Naive thymus-derived CD8-positive, alpha-beta T cell (primary cell): ENCODE results near the gene C1orf159. TPM values are rescaled to one million over a fixed set of nuclear protein-coding genes. Genes with fewer than 3 reads are reported as not detected.

Experiments used
- ATAC-seq, 2 donors: fragments of 150-1000 bp; cut with Tn5 transposase in 1 of 2; sonication (Bioruptor Pico), chemical (Tn5 transposase) in 1 of 2; 1 replicate in 1 of 2; 2 replicates in 1 of 2; pipeline ENCODE4 v1.10.0; 2021; ENCODE audit warnings: mild to moderate bottlenecking in 2 of 2, moderate library complexity in 2 of 2
- POLR2A ChIA-PET: fragments of 350-600 bp; sonication (Branson Sonifier 250); formaldehyde crosslinking; loops from one replicate; lab custom pipeline; 2021; ENCODE audit warnings: antibody characterized with exemption; lab: Charles Lee
- DNase-seq, 10 donors: peaks; one replicate each; pipeline versions ENCODE4 v3.0.0 to v3.0.0-alpha.2; 2020 to 2022
- H3K27ac Mint-ChIP-seq, 10 donors: one replicate each; pipeline ENCODE4 v1.8.0; 2020 to 2022; ENCODE audit warnings: mild to moderate bottlenecking in 10 of 10, mixed read lengths in 10 of 10, moderate library complexity in 4 of 10, inconsistent platforms in 1 of 10
- H3K27me3 Mint-ChIP-seq, 5 donors: one replicate each; pipeline ENCODE4 v1.8.0; 2021 to 2022; ENCODE audit warnings: mixed read lengths in 5 of 5
- H3K36me3 Mint-ChIP-seq, 3 donors: one replicate each; pipeline ENCODE4 v1.8.0; 2020 to 2022; ENCODE audit warnings: mixed read lengths in 3 of 3, mild to moderate bottlenecking in 2 of 3, inconsistent platforms in 1 of 3
- H3K4me1 Mint-ChIP-seq, 4 donors: one replicate each; pipeline ENCODE4 v1.8.0; 2021 to 2022; ENCODE audit warnings: mixed read lengths in 4 of 4
- H3K4me3 Mint-ChIP-seq, 10 donors: one replicate each; pipeline ENCODE4 v1.8.0; 2020 to 2022; ENCODE audit warnings: mild to moderate bottlenecking in 10 of 10, mixed read lengths in 10 of 10, moderate library complexity in 6 of 10, inconsistent platforms in 1 of 10
- H3K9me3 Mint-ChIP-seq, 9 donors: one replicate each; pipeline ENCODE4 v1.8.0; 2020 to 2022; ENCODE audit warnings: mixed read lengths in 9 of 9, mild to moderate bottlenecking in 3 of 9, inconsistent platforms in 1 of 9, moderate library complexity in 1 of 9
- polyA plus RNA-seq, 3 donors: library from polyadenylated mRNA; unstranded; fragments of 300-500 nt; fragmentation: Illumina TruSeq; gene quantifications; one replicate each; pipeline ENCODE4 v1.2.3, GENCODE V29; 2021
- total RNA-seq, 8 experiments: library from RNA in 2 of 8; stranded (reverse) in 2 of 8; gene quantifications; one replicate each; pipeline ENCODE4 v1.2.3 and lab custom pipeline; 2021 to 2026

The C1orf159 gene
- total and polyA plus RNA-seq, 5 experiments from 2014 or later: 3.2 to 26.5 (median 10.7) TPM

DNA sequence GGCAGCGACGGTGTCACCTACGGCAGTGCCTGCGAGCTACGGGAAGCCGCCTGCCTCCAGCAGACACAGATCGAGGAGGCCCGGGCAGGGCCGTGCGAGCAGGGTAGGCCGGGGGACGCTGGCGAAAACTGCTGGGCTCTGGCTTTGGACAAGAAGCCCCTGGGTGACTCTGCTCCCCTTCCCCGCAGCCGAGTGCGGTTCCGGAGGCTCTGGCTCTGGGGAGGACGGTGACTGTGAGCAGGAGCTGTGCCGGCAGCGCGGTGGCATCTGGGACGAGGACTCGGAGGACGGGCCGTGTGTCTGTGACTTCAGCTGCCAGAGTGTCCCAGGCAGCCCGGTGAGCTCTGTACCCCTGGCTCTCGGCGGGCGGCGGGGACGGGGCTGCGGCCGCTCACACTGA lies 72.0 kb downstream of the C1orf159 start:
- ATAC-seq (no peak), DNase-seq (no peak)
- Mint-ChIP-seq H3K36me3 (peaks cover 0 to 2% (median 0%) of the 10 kb centered on the region in 3 donors), H3K4me3 (no peak overlapping the region), H3K27ac (no peak overlapping the region), H3K27me3 (no peaks in the 10 kb centered on the region), H3K9me3 (peaks cover 0 to 8% (median 0%) of the 10 kb centered on the region in 9 donors), H3K4me1 (peaks cover 9 to 25% (median 12%) of the 10 kb centered on the region in 4 donors)
- POLR2A ChIA-PET: no interaction called here

DNA sequence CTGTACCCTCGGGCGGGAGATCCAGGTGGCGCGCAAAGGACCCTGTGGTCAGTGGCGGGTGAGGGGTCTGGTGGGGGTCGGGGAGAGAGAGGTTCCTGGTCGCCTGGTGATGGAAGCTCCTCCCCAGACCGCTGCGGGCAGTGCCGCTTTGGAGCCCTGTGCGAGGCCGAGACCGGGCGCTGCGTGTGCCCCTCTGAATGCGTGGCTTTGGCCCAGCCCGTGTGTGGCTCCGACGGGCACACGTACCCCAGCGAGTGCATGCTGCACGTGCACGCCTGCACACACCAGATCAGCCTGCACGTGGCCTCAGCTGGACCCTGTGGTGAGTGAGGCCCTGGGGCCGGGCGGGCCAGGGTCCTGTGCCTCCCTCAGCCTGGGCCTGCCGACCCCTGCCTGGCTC lies 72.5 kb downstream of the C1orf159 start:
- H3K27me3 Mint-ChIP-seq: no peaks in the 10 kb centered on the region
- H3K9me3 Mint-ChIP-seq: peaks cover 0 to 8% (median 0%) of the 10 kb centered on the region in 9 donors
- peaks cover 15 to 30% (median 17%) of the 10 kb centered on the region in 4 donors for H3K4me1 Mint-ChIP-seq
- peak overlapping the region in 1 of 10 donors; percentile 53 for H3K27ac Mint-ChIP-seq
- H3K36me3 Mint-ChIP-seq: peaks cover 0 to 2% (median 0%) of the 10 kb centered on the region in 3 donors
- POLR2A ChIA-PET: no interaction called here
- ATAC-seq (no peak), DNase-seq (no peak)
- H3K4me3 Mint-ChIP-seq: no peak overlapping the region

- Mint-ChIP-seq H3K4me3 (peak overlapping the region in 3 of 10 donors; percentile 41 to 61 (median 50)), H3K9me3 (peaks cover 0 to 8% (median 0%) of the 10 kb centered on the region in 9 donors), H3K27me3 (no peaks in the 10 kb centered on the region)
Measured at GRCh38 chr1:1042835-1043234, 73.1 kb downstream of the C1orf159 start.

DNA sequence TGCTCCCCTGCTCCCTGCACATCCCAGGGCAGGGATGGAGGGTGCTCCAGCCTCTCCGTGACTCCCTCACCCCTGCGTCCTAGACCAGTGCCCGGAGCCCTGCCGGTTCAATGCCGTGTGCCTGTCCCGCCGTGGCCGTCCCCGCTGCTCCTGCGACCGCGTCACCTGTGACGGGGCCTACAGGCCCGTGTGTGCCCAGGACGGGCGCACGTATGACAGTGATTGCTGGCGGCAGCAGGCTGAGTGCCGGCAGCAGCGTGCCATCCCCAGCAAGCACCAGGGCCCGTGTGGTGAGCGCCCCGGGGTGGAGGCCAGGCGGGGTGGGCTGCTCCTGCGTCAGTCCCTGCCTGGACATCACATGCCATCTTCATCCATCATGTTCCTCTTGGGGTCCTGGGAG lies 74.0 kb downstream of the C1orf159 start:
- Mint-ChIP-seq H3K27me3 (no peaks in the 10 kb centered on the region), H3K27ac (no peak overlapping the region), H3K4me1 (peaks cover 16 to 32% (median 18%) of the 10 kb centered on the region in 4 donors), H3K9me3 (peaks cover 0 to 8% (median 0%) of the 10 kb centered on the region in 9 donors), H3K4me3 (peak overlapping the region in 2 of 10 donors; percentile 50 to 54), H3K36me3 (no peaks in the 10 kb centered on the region)
- ATAC-seq: no peak
- POLR2A ChIA-PET: interaction anchor here (1.1 to 3.0 kb wide), 2 partner anchors 10 to 17 kb away, joined by 3 to 12 read pairs; no protein-coding TSS in a partner anchor
- DNase-seq: no peak

More at GRCh38 chr1:1042835-1043234, 73.1 kb downstream of the C1orf159 start:
- Mint-ChIP-seq H3K27ac (peak overlapping the region in 2 of 10 donors; percentile 9 to 57), H3K4me1 (peaks cover 16 to 32% (median 18%) of the 10 kb centered on the region in 4 donors), H3K36me3 (peaks cover 0 to 2% (median 0%) of the 10 kb centered on the region in 3 donors)
- no peak for ATAC-seq
- POLR2A ChIA-PET: no interaction called here
- DNase-seq: no peak

DNA sequence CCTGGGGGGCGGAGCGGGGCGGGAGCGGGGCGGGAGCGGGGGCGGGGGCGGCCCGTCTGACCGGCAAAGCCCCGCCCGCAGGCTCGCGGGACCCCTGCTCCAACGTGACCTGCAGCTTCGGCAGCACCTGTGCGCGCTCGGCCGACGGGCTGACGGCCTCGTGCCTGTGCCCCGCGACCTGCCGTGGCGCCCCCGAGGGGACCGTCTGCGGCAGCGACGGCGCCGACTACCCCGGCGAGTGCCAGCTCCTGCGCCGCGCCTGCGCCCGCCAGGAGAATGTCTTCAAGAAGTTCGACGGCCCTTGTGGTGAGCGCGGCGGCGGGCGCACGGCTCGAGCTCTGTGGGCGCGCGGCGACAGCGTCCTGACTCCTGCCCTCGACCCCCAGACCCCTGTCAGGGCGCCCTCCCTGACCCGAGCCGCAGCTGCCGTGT lies 74.8 kb downstream of the C1orf159 start:
- DNase-seq: no peak
- peak; percentile 12 to 41 for ATAC-seq
- Mint-ChIP-seq H3K4me3 (no peak overlapping the region), H3K36me3 (no peaks in the 10 kb centered on the region), H3K9me3 (peaks cover 0 to 8% (median 0%) of the 10 kb centered on the region in 9 donors), H3K27me3 (peaks cover 0 to 2% (median 0%) of the 10 kb centered on the region in 5 donors), H3K4me1 (peaks cover 16 to 32% (median 19%) of the 10 kb centered on the region in 4 donors), H3K27ac (no peak overlapping the region)
- POLR2A ChIA-PET: interaction anchor here (0.6 to 3.0 kb wide), 7 partner anchors 11 to 75 kb away, joined by 3 to 12 read pairs (median 4); partner anchors contain the start of genes C1orf159 and ISG15

GRCh38 chr1:1040004-1040991 lies 75.6 kb downstream of the C1orf159 start:
- Mint-ChIP-seq H3K27me3 (peaks cover 0 to 10% (median 0%) of the 10 kb centered on the region in 5 donors), H3K9me3 (peaks cover 0 to 8% (median 0%) of the 10 kb centered on the region in 9 donors)
- POLR2A ChIA-PET: interaction anchor here (0.6 to 3.0 kb wide), 12 partner anchors 12 to 331 kb away, joined by 3 to 12 read pairs (median 4); partner anchors contain the start of genes C1orf159 and ISG15

DNA sequence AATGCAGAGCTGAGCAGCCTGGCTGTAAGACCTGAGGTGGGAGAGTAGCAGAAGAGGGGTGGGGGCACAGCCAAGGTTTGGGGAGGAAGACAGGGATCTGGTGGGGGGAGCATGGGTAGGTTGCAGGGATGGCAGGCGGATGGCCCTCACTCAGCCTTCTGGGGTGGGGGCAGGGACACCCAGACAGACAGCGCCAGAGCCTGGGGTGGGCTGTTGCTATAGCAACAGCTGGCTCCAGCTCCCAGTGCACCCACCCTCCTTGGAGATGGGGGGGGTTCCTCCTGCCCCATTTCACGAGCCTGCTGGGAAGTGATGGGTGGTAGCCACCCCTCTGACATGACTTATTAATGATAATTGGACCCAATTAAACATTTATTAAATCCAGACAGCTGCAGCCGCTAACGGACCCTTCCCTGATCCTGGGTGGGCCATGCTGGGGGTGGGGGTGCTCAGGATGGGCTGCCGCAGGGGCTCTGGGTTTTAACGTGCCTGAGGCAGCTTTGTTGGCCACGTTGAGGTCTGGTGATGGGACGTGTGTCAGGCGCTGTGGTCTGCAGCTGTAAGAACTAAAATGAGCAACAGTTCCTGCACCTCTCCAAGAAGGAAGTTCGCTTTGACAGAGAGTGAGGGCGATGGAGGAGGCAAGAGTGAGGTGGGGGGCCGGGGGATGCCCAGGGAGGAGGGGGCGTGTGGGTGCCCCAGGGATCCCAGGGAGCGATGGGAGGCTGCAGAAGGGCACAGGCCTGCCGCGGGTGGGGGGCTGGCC lies 76.6 kb downstream of the C1orf159 start:
- Mint-ChIP-seq H3K4me3 (peak overlapping the region; percentile 57 to 84 (median 79)), H3K9me3 (peaks cover 0 to 8% (median 0%) of the 10 kb centered on the region in 9 donors), H3K27me3 (peaks cover 0 to 10% (median 0%) of the 10 kb centered on the region in 5 donors), H3K27ac (peak overlapping the region in 5 of 10 donors; percentile 31 to 85 (median 74)), H3K4me1 (peaks cover 19 to 32% (median 20%) of the 10 kb centered on the region in 4 donors), H3K36me3 (no peaks in the 10 kb centered on the region)
- DNase-seq (no peak), ATAC-seq (no peak)
- POLR2A ChIA-PET: interaction anchor here (0.6 to 3.0 kb wide), 8 partner anchors 15 to 430 kb away, joined by 3 to 12 read pairs (median 6); no protein-coding TSS in a partner anchor

More at GRCh38 chr1:1040004-1040991, 75.6 kb downstream of the C1orf159 start:
- H3K36me3 Mint-ChIP-seq: no peaks in the 10 kb centered on the region
- H3K4me1 Mint-ChIP-seq: peaks cover 19 to 32% (median 20%) of the 10 kb centered on the region in 4 donors
- H3K4me3 Mint-ChIP-seq: peak overlapping the region; percentile 57 to 84 (median 79)
- peak; percentile 93 to 94 for ATAC-seq
- no peak overlapping the region for H3K27ac Mint-ChIP-seq
- peak; percentile 68 to 92 (median 83) for DNase-seq

- peaks cover 19 to 32% (median 20%) of the 10 kb centered on the region in 4 donors for H3K4me1 Mint-ChIP-seq
- ATAC-seq (no peak), DNase-seq (no peak)
- POLR2A ChIA-PET: interaction anchor here (0.6 to 3.0 kb wide), 3 partner anchors 14 to 430 kb away, joined by 4 to 12 read pairs (median 8); no protein-coding TSS in a partner anchor
- no peaks in the 10 kb centered on the region for H3K36me3 Mint-ChIP-seq
- H3K9me3 Mint-ChIP-seq: peaks cover 0 to 8% (median 0%) of the 10 kb centered on the region in 9 donors
- peak overlapping the region in 6 of 10 donors; percentile 6 to 80 (median 48) for H3K4me3 Mint-ChIP-seq
- H3K27me3 Mint-ChIP-seq: peaks cover 0 to 10% (median 0%) of the 10 kb centered on the region in 5 donors
- H3K27ac Mint-ChIP-seq: peak overlapping the region in 2 of 10 donors; percentile 29 to 31
Measured at GRCh38 chr1:1038694-1039093, 77.2 kb downstream of the C1orf159 start.

- POLR2A ChIA-PET: no interaction called here
- no peaks in the 10 kb centered on the region for H3K36me3 Mint-ChIP-seq
- H3K9me3 Mint-ChIP-seq: peaks cover 0 to under 1% (median 0%) of the 10 kb centered on the region in 9 donors
- H3K4me3 Mint-ChIP-seq: peak overlapping the region in 2 of 10 donors; percentile 37 to 62
- H3K4me1 Mint-ChIP-seq: peaks cover 16 to 26% (median 21%) of the 10 kb centered on the region in 4 donors
- DNase-seq (no peak), ATAC-seq (no peak)
- H3K27me3 Mint-ChIP-seq: peaks cover 0 to 10% (median 0%) of the 10 kb centered on the region in 5 donors
- no peak overlapping the region for H3K27ac Mint-ChIP-seq
Measured at GRCh38 chr1:1037366-1038327, 78.2 kb downstream of the C1orf159 start.

- Mint-ChIP-seq H3K9me3 (no peaks in the 10 kb centered on the region), H3K27me3 (peaks cover 0 to 19% (median 0%) of the 10 kb centered on the region in 5 donors), H3K36me3 (no peaks in the 10 kb centered on the region), H3K4me3 (peak overlapping the region in 4 of 10 donors; percentile 3 to 56 (median 36)), H3K4me1 (peaks cover 14 to 28% (median 27%) of the 10 kb centered on the region in 4 donors), H3K27ac (no peak overlapping the region)
- DNase-seq: no peak
- POLR2A ChIA-PET: interaction anchor here (0.6 to 1.2 kb wide), 2 partner anchors 76 to 91 kb away, joined by 3 to 4 read pairs; partner anchors contain the start of gene NOC2L
- ATAC-seq: no peak
Measured at GRCh38 chr1:1035291-1035943, 80.5 kb downstream of the C1orf159 start.
